ENCODE results near the gene CNTLN.

DNA sequence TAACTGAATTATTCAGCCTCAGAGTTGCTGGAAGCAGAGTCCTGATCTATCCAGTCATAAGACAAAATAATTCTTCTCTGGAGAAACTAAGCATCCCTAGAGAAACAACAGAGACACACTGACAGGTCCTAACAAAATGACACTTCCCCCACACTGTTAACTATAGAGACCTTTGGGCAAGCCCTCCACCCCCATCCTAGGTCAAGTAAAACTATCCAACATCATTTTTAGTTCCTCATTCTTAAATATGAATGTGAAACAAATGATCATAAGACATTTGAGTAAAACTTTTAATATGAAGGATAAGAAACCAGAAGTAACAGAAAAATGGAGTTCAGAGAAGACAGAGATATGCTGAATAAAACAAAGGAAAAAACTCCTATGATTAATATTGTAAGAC is 30.9 kb downstream of the CNTLN start:
- no peak for TF ChIP-seq ZFX (IDR thresholded peaks at IDR 0.05)
- TF ChIP-seq, protein P1, sequence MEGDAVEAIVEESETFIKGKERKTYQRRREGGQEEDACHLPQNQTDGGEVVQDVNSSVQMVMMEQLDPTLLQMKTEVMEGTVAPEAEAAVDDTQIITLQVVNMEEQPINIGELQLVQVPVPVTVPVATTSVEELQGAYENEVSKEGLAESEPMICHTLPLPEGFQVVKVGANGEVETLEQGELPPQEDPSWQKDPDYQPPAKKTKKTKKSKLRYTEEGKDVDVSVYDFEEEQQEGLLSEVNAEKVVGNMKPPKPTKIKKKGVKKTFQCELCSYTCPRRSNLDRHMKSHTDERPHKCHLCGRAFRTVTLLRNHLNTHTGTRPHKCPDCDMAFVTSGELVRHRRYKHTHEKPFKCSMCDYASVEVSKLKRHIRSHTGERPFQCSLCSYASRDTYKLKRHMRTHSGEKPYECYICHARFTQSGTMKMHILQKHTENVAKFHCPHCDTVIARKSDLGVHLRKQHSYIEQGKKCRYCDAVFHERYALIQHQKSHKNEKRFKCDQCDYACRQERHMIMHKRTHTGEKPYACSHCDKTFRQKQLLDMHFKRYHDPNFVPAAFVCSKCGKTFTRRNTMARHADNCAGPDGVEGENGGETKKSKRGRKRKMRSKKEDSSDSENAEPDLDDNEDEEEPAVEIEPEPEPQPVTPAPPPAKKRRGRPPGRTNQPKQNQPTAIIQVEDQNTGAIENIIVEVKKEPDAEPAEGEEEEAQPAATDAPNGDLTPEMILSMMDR (IDR thresholded peaks at IDR 0.05 in 2 of 3, conservative IDR thresholded peaks at IDR 0.05 in 1 of 3; ENCODE audit: borderline replicate concordance in 1 of 3, insufficient read depth in 1 of 3, low read depth in 2 of 3, low read length in 2 of 3) = no peak
- TF ChIP-seq CBX3 (IDR thresholded peaks at IDR 0.05; ENCODE audit: low read depth) = no peak
- no peak for TF ChIP-seq EZH2phosphoT487 (IDR thresholded peaks at IDR 0.05; ENCODE audit: borderline replicate concordance)
- TF ChIP-seq YY1 (IDR thresholded peaks at IDR 0.05; ENCODE audit: extremely low read depth, insufficient replicate concordance, low read depth, low read length) = no peak
- no peak for TF ChIP-seq SP1 (IDR thresholded peaks at IDR 0.05; ENCODE audit: low read depth)

Measured in HCT116 (cell line).